A549 (cell line): ENCODE data around the gene C2CD2. TPM values are rescaled to one million over a fixed set of nuclear protein-coding genes. Genes with fewer than 3 reads are reported as not detected.

Source experiments
- ATAC-seq, 2 experiments: fragments of 200-7000 bp in 1 of 2; fragments of >200 bp in 1 of 2; cut with Nextera tagmentation in 1 of 2; cut with Tn5 transposase in 1 of 2; 3 replicates each; pipeline versions ENCODE4 v1.8.0 to v1.9.1; 2018 to 2020; ENCODE audit warnings: mild to moderate bottlenecking in 1 of 2, moderate library complexity in 1 of 2
- CTCF ChIA-PET: fragments of 300-600 bp; sonication (Branson Sonifier 250); formaldehyde crosslinking; extraction: SDS; loops from one replicate; lab custom pipeline; 2021; ENCODE audit warnings: antibody characterized with exemption, inconsistent platforms; lab: Yijun Ruan, JAX
- POLR2A ChIA-PET: fragments of 350-600 bp; formaldehyde crosslinking; extraction: SDS; loops from one replicate; lab custom pipeline; 2021; ENCODE audit warnings: antibody characterized with exemption, inconsistent platforms; lab: Yijun Ruan, JAX
- DNase-seq, 2 experiments: peaks; one replicate each; pipeline versions ENCODE4 v3.0.0 to v3.0.0-alpha.2; 2011 to 2016; ENCODE audit warnings: low read depth in 1 of 2, low spot score in 1 of 2
- FAIRE-seq: peaks from 2 replicates; lab custom pipeline; 2011; peaks lifted over from hg19 to GRCh38; lab: Jason Lieb, UNC
- H3K27ac ChIP-seq, 2 experiments: fragments of >200 bp; sonication (Bioruptor Twin); formaldehyde crosslinking; 3 replicates each; pipeline ENCODE4 v1.5.1; 2016 to 2017
- H3K4me1 ChIP-seq: fragments of >200 bp; sonication (Bioruptor Twin); formaldehyde crosslinking; 3 replicates; pipeline ENCODE4 v1.6.1; 2016
- H3K4me2 ChIP-seq: fragments of >200 bp; sonication (Bioruptor Twin); formaldehyde crosslinking; 3 replicates; pipeline ENCODE4 v1.6.1; 2016
- H3K4me3 ChIP-seq: fragments of >200 bp; sonication (Bioruptor Twin); formaldehyde crosslinking; 3 replicates; pipeline ENCODE4 v1.5.1; 2016
- H3K9me3 ChIP-seq: fragments of >200 bp; sonication (Bioruptor Twin); formaldehyde crosslinking; 3 replicates; pipeline ENCODE4 v1.6.1; 2016
- ATOH8 ChIP-seq: fragments of 250-450 bp; sonication (Bioruptor Pico); IDR thresholded peaks from 2 replicates; pipeline ENCODE4 v1.5.0; 2020; ENCODE audit warnings: low read depth, mild to moderate bottlenecking, moderate library complexity
- CBX2 ChIP-seq: fragments of 200-600 bp; sonication (generic); IDR thresholded peaks from 2 replicates; pipeline ENCODE4 v1.6.1; 2016; ENCODE audit warnings: low read depth, mild to moderate bottlenecking, borderline replicate concordance
- CHD2 ChIP-seq: fragments of 150-350 bp; IDR thresholded peaks from 2 replicates; pipeline ENCODE4 v1.6.1; 2014; ENCODE audit warnings: low read length; ENCODE audit not compliant: partially characterized antibody
- CTCF ChIP-seq: fragments of >200 bp; sonication (Bioruptor Twin); formaldehyde crosslinking; IDR thresholded peaks from 3 replicates; pipeline ENCODE4 v1.5.1; 2016
- ELK1 ChIP-seq: fragments of 150-350 bp; IDR thresholded peaks from 2 replicates; pipeline ENCODE4 v1.6.1; 2014; ENCODE audit warnings: low read depth, mild to moderate bottlenecking, low read length
- ESRRA ChIP-seq: fragments of 150-350 bp; IDR thresholded peaks from 2 replicates; pipeline ENCODE4 v1.6.1; 2014; ENCODE audit warnings: mild to moderate bottlenecking, low read length, borderline replicate concordance
- FOXS1 ChIP-seq: fragments of 250-450 bp; sonication (Bioruptor Pico); IDR thresholded peaks from 2 replicates; pipeline ENCODE4 v1.5.0; 2020; ENCODE audit warnings: mild to moderate bottlenecking, moderate library complexity
- GATA3 ChIP-seq: IDR thresholded peaks from 2 replicates; pipeline ENCODE4 v1.6.1; 2012; ENCODE audit warnings: borderline replicate concordance
- HDAC2 ChIP-seq: fragments of 200-600 bp; sonication (generic); IDR thresholded peaks from 2 replicates; pipeline ENCODE4 v1.6.1; 2016
- HES2 ChIP-seq: fragments of >200 bp; sonication (Bioruptor Twin); formaldehyde crosslinking; IDR thresholded peaks from 2 replicates; pipeline ENCODE4 v1.6.1; 2016
- HOXA7 ChIP-seq: fragments of 250-450 bp; sonication (Bioruptor Pico); IDR thresholded peaks from 2 replicates; pipeline ENCODE4 v1.5.0; 2020; ENCODE audit warnings: mild to moderate bottlenecking, moderate library complexity
- HOXB5 ChIP-seq: fragments of 250-450 bp; sonication (Bioruptor Pico); IDR thresholded peaks from 2 replicates; pipeline ENCODE4 v1.5.0; 2020; ENCODE audit warnings: mild to moderate bottlenecking, moderate library complexity
- JUNB ChIP-seq: fragments of >200 bp; sonication (Bioruptor Twin); formaldehyde crosslinking; IDR thresholded peaks from 2 replicates; pipeline ENCODE4 v1.6.1; 2016
- MAZ ChIP-seq: fragments of 150-350 bp; IDR thresholded peaks from 2 replicates; pipeline ENCODE4 v1.6.1; 2014; ENCODE audit warnings: antibody characterized with exemption, low read depth, low read length, borderline replicate concordance
- NFE2L2 ChIP-seq: fragments of 150-350 bp; conservative IDR thresholded peaks from 2 replicates; pipeline ENCODE4 v1.6.1; 2014; ENCODE audit warnings: low read length
- PBX3 ChIP-seq: IDR thresholded peaks from 2 replicates; pipeline ENCODE4 v1.6.1; 2012
- POLR2AphosphoS2 ChIP-seq: conservative IDR thresholded peaks from 2 replicates; pipeline ENCODE4 v1.6.1; 2012; ENCODE audit warnings: low read length, improper control_type of control experiment, inconsistent platforms
- RCOR1 ChIP-seq: fragments of 150-350 bp; IDR thresholded peaks from 2 replicates; pipeline ENCODE4 v1.6.1; 2014; ENCODE audit warnings: antibody characterized with exemption, low read length, low read depth
- REST ChIP-seq: fragments of 200-600 bp; sonication (generic); IDR thresholded peaks from 2 replicates; pipeline ENCODE4 v1.6.1; 2016; ENCODE audit warnings: antibody characterized with exemption, mild to moderate bottlenecking, moderate library complexity
- SMC3 ChIP-seq: fragments of >200 bp; sonication (Bioruptor Twin); formaldehyde crosslinking; IDR thresholded peaks from 3 replicates; pipeline ENCODE4 v1.6.1; 2018; ENCODE audit warnings: inconsistent platforms
- TFCP2L1 ChIP-seq: fragments of 250-450 bp; sonication (Bioruptor Pico); IDR thresholded peaks from 2 replicates; pipeline ENCODE4 v1.5.0; 2021; ENCODE audit warnings: mild to moderate bottlenecking
- ZNF302 ChIP-seq: fragments of 250-450 bp; sonication (Bioruptor Pico); IDR thresholded peaks from 2 replicates; pipeline ENCODE4 v1.9.0; 2021; ENCODE audit warnings: inconsistent platforms, mild to moderate bottlenecking, moderate library complexity
- ZSCAN20 ChIP-seq: fragments of 250-450 bp; sonication (Bioruptor Pico); IDR thresholded peaks from 2 replicates; pipeline ENCODE4 v1.8.0; 2022; ENCODE audit warnings: mild to moderate bottlenecking, moderate library complexity
- WGBS: methylation state at CpG from one replicate; pipeline ENCODE4 v1.1.6; 2017; ENCODE audit errors: missing lambda C conversion rate; 5-methylcytosine and 5-hydroxymethylcytosine counted together
- polyA plus RNA-seq, 4 experiments: library from polyadenylated mRNA; depleted of rRNA in 3 of 4; stranded (reverse); fragments of >200 nt; fragmentation: RNase III in 1 of 4; extraction: RNeasy Plus Mini Kit Qiagen cat#74134 plus additional on column Dnase treatment in 1 of 4; gene quantifications; 2 replicates in 3 of 4; 3 replicates in 1 of 4; pipeline ENCODE4 v1.2.3, GENCODE V29; 2011 to 2017

The C2CD2 gene
- polyA plus RNA-seq, 2 of the 4 experiments (the other 2 are of a cell fraction) = 7.0 to 13.5 TPM

- no peak for FAIRE-seq
- ChIA-PET CTCF (interaction anchor here (1.7 kb wide), 1 partner anchor 259 kb away, joined by 4 read pairs; no protein-coding TSS in a partner anchor), POLR2A (no interaction called here)
- H3K27ac ChIP-seq = no peak overlapping the region
- TF ChIP-seq CHD2 (no peak), ZSCAN20 (CRISPR knock-in tag) (no peak), POLR2AphosphoS2 (no peak), MAZ (no peak), FOXS1 (CRISPR knock-in tag) (no peak), NFE2L2 (no peak), SMC3 (no peak), HOXB5 (CRISPR knock-in tag) (no peak), JUNB (no peak), ESRRA (no peak), ATOH8 (CRISPR knock-in tag) (no peak), REST (no peak), HDAC2 (no peak), CBX2 (no peak), HES2 (no peak)
- peaks cover 4% of the 10 kb centered on the region; the same call in 1 of the 3 replicates for H3K4me1 ChIP-seq
- no peaks in the 10 kb centered on the region for H3K9me3 ChIP-seq
- 87% methylated on average over 13 of the region's 14 CpGs for WGBS
- no peak for ATAC-seq
- no peak overlapping the region for H3K4me3 ChIP-seq
- H3K4me2 ChIP-seq = no peak overlapping the region
- no peak for DNase-seq
Observed at GRCh38 chr21:41857771-41858300, 96.0 kb downstream of the C2CD2 start.

GRCh38 chr21:41856572-41856971 lies 97.2 kb downstream of the C2CD2 start:
- ATAC-seq = no peak
- no peak overlapping the region for H3K27ac ChIP-seq
- no peak overlapping the region for H3K4me3 ChIP-seq
- no peak overlapping the region for H3K4me2 ChIP-seq
- no peak for TF ChIP-seq ELK1
- no peak for TF ChIP-seq CTCF
- TF ChIP-seq TFCP2L1 (CRISPR knock-in tag) = no peak
- TF ChIP-seq PBX3 = no peak
- no peak for TF ChIP-seq HOXA7
- TF ChIP-seq ZNF302 (CRISPR knock-in tag) = no peak
- TF ChIP-seq RCOR1 = no peak
- no peak for TF ChIP-seq HES2
- no peak for TF ChIP-seq GATA3
- TF ChIP-seq, all 56 proteins: peak for 0
- Histone ChIP-seq H3K4me1 (no peaks in the 10 kb centered on the region), H3K9me3 (no peaks in the 10 kb centered on the region)
- POLR2A ChIA-PET = no interaction called here
- 93% methylated on average over 10 of the region's 10 CpGs for WGBS
- DNase-seq (no peak), FAIRE-seq (no peak)
- CTCF ChIA-PET = interaction anchor here (1.2 to 1.7 kb wide), 2 partner anchors 78 to 260 kb away, joined by 3 to 4 read pairs; no protein-coding TSS in a partner anchor
